HepG2 (cell line): Measurements from ENCODE around the gene CBLN3. TPM values are rescaled to one million over a fixed set of nuclear protein-coding genes. Genes with fewer than 3 reads are reported as not detected.
A peak's percentile ranks its signal among the peaks of the same experiment; 100 is the strongest.

ENCODE experiments used
- CAMTA2 ChIP-seq: sonication (generic); formaldehyde crosslinking; IDR thresholded peaks from 2 replicates; pipeline ENCODE4 v1.4.0; 2020; ENCODE audit warnings: mild to moderate bottlenecking, missing genetic modification reagents, borderline replicate concordance
- CERS6 ChIP-seq: sonication (generic); formaldehyde crosslinking; IDR thresholded peaks from 2 replicates; pipeline ENCODE4 v1.5.0; 2020; ENCODE audit warnings: missing genetic modification reagents
- ETV5 ChIP-seq: IDR thresholded peaks from 2 replicates; pipeline ENCODE4 v1.6.1; 2018; ENCODE audit warnings: missing biosample characterization, missing genetic modification reagents, inconsistent platforms, borderline replicate concordance
- FOXO1 ChIP-seq: sonication (generic); formaldehyde crosslinking; IDR thresholded peaks from 2 replicates; pipeline ENCODE4 v1.4.0; 2020; ENCODE audit warnings: missing genetic modification reagents
- GATA4 ChIP-seq: sonication (generic); IDR thresholded peaks from 2 replicates; pipeline ENCODE4 v1.6.1; 2016; ENCODE audit warnings: antibody characterized with exemption, low read depth, borderline replicate concordance
- JUND ChIP-seq: sonication (generic); formaldehyde crosslinking; IDR thresholded peaks from 2 replicates; pipeline ENCODE4 v1.8.0; 2022; ENCODE audit warnings: mild to moderate bottlenecking, missing genetic modification reagents
- KAT2B ChIP-seq: fragments of 150-350 bp; IDR thresholded peaks from 2 replicates; pipeline ENCODE4 v1.6.1; 2014; ENCODE audit warnings: low read depth, low read length, borderline replicate concordance
- KLF11 ChIP-seq: IDR thresholded peaks from 2 replicates; pipeline ENCODE4 v1.6.1; 2016; ENCODE audit warnings: missing compliant biosample characterization
- KMT2A ChIP-seq: sonication (generic); formaldehyde crosslinking; IDR thresholded peaks from 2 replicates; pipeline ENCODE4 v1.4.0; 2020; ENCODE audit warnings: missing genetic modification reagents
- MBNL3 ChIP-seq: fragments of 250-450 bp; sonication (Bioruptor Pico); conservative IDR thresholded peaks from 2 replicates; pipeline ENCODE4 v1.8.0; 2022; ENCODE audit warnings: mild to moderate bottlenecking, inconsistent platforms
- MXD4 ChIP-seq: IDR thresholded peaks from 2 replicates; pipeline ENCODE4 v1.6.1; 2016; ENCODE audit warnings: mild to moderate bottlenecking, missing biosample characterization, missing genetic modification reagents
- NAIF1 ChIP-seq: sonication (generic); formaldehyde crosslinking; IDR thresholded peaks from 2 replicates; pipeline ENCODE4 v1.5.0; 2020; ENCODE audit warnings: mild to moderate bottlenecking, missing genetic modification reagents, borderline replicate concordance
- NFE2L1 ChIP-seq: sonication (generic); formaldehyde crosslinking; IDR thresholded peaks from 2 replicates; pipeline ENCODE4 v1.4.0; 2020; ENCODE audit warnings: missing genetic modification reagents, mild to moderate bottlenecking, borderline replicate concordance
- NR0B2 ChIP-seq: sonication (generic); formaldehyde crosslinking; IDR thresholded peaks from 2 replicates; pipeline ENCODE4 v1.4.0; 2020; ENCODE audit warnings: mild to moderate bottlenecking, missing genetic modification reagents
- TOE1 ChIP-seq: sonication (generic); formaldehyde crosslinking; IDR thresholded peaks from 2 replicates; pipeline ENCODE4 v1.4.0; 2020; ENCODE audit warnings: mild to moderate bottlenecking, missing genetic modification reagents
- U2AF2 ChIP-seq: fragments of 200-400 bp; formaldehyde crosslinking; IDR thresholded peaks from 2 replicates; pipeline ENCODE4 v1.6.1; 2017; ENCODE audit warnings: low read depth, mild to moderate bottlenecking, low read length
- ZFP91 ChIP-seq: sonication (generic); formaldehyde crosslinking; IDR thresholded peaks from 2 replicates; pipeline ENCODE4 v1.9.0; 2022; ENCODE audit warnings: missing genetic modification reagents, mild to moderate bottlenecking, borderline replicate concordance
- ZNF260 ChIP-seq: sonication (generic); formaldehyde crosslinking; IDR thresholded peaks from 2 replicates; pipeline ENCODE4 v1.4.0; 2020; ENCODE audit warnings: missing genetic modification reagents, low read depth, mild to moderate bottlenecking, borderline replicate concordance
- ZNF335 ChIP-seq: sonication (generic); formaldehyde crosslinking; IDR thresholded peaks from 2 replicates; pipeline ENCODE4 v1.4.0; 2020; ENCODE audit warnings: missing genetic modification reagents
- ZNF746 ChIP-seq: sonication (generic); formaldehyde crosslinking; IDR thresholded peaks from 2 replicates; pipeline ENCODE4 v1.8.0; 2022; ENCODE audit warnings: mild to moderate bottlenecking, missing genetic modification reagents
- ZNF841 ChIP-seq: sonication (generic); formaldehyde crosslinking; IDR thresholded peaks from 2 replicates; pipeline ENCODE4 v1.8.1; 2023; ENCODE audit warnings: missing genetic modification reagents, borderline replicate concordance
- ZSCAN25 ChIP-seq: sonication (generic); formaldehyde crosslinking; IDR thresholded peaks from 2 replicates; pipeline ENCODE4 v1.8.0; 2022; ENCODE audit warnings: mild to moderate bottlenecking, missing genetic modification reagents
- polyA plus RNA-seq, 8 experiments: library from polyadenylated mRNA; depleted of rRNA in 3 of 8; stranded (reverse) in 7 of 8; unstranded in 1 of 8; fragments of >200 nt; fragmentation: Illumina TruSeq in 4 of 8; extraction: Trizol in 4 of 8; gene quantifications; 2 replicates each; pipeline versions ENCODE4 v1.2.1 to v1.2.3, GENCODE V29; 2011 to 2016; ENCODE audit warnings: low read depth in 4 of 8, missing spikeins in 1 of 8, mixed read lengths in 1 of 8; ENCODE audit not compliant: insufficient read depth in 1 of 8
- total RNA-seq, 5 experiments: library from RNA; depleted of rRNA; stranded (reverse); fragments of >200 nt; fragmentation: Illumina TruSeq; extraction: Trizol; gene quantifications; 2 replicates each; pipeline ENCODE4 v1.2.3, GENCODE V29; 2016; ENCODE audit warnings: low read depth in 1 of 5
- TF ChIP-seq, protein P1 (sequence below): IDR thresholded peaks from 2 replicates; pipeline ENCODE4 v1.6.1; 2016; ENCODE audit warnings: mild to moderate bottlenecking, missing biosample characterization, missing genetic modification reagents
- TF ChIP-seq, protein P2 (sequence below): sonication (generic); formaldehyde crosslinking; IDR thresholded peaks from 2 replicates; pipeline ENCODE4 v1.4.0; 2020; ENCODE audit warnings: missing genetic modification reagents, mild to moderate bottlenecking, borderline replicate concordance
- TF ChIP-seq, protein P3 (sequence below): sonication (generic); formaldehyde crosslinking; IDR thresholded peaks from 2 replicates; pipeline ENCODE4 v1.8.0; 2022; ENCODE audit warnings: missing genetic modification reagents, mild to moderate bottlenecking, borderline replicate concordance

The CBLN3 gene
- total and polyA plus RNA-seq, 2 of the 13 experiments (the other 11 are each of a cell fraction or from before 2014, with no cell fraction given) = 0.66 to 0.98 TPM

GRCh38 chr14:24431569-24432258 is 2.2 kb upstream of the CBLN3 start (continued):
- TF ChIP-seq FOXO1 (CRISPR knock-in tag) (peak; percentile 69), ZNF746 (CRISPR knock-in tag) (no peak), KMT2A (CRISPR knock-in tag) (no peak), MXD4 (CRISPR knock-in tag) (no peak), TOE1 (CRISPR knock-in tag) (0 out of 2 replicates have a peak, but pooled peaks have one; percentile 36), CERS6 (CRISPR knock-in tag) (no peak), ZFP91 (CRISPR knock-in tag) (no peak), MBNL3 (CRISPR knock-in tag) (no peak), ETV5 (CRISPR knock-in tag) (peak; percentile 61; the same call in 1 of the 2 replicates), CAMTA2 (CRISPR knock-in tag) (no peak), ZNF260 (no peak), ZNF841 (no peak), GATA4 (no peak), NAIF1 (CRISPR knock-in tag) (no peak), KAT2B (no peak), NFE2L1 (CRISPR knock-in tag) (peak; percentile 80; the same call in 1 of the 2 replicates), U2AF2 (no peak), NR0B2 (CRISPR knock-in tag) (no peak), ZNF335 (CRISPR knock-in tag) (no peak), JUND (CRISPR knock-in tag) (no peak), ZSCAN25 (CRISPR knock-in tag) (peak; percentile 67; the same call in 1 of the 2 replicates), KLF11 (CRISPR knock-in tag) (no peak)
- TF ChIP-seq, protein P1, sequence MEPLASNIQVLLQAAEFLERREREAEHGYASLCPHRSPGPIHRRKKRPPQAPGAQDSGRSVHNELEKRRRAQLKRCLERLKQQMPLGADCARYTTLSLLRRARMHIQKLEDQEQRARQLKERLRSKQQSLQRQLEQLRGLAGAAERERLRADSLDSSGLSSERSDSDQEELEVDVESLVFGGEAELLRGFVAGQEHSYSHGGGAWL (CRISPR knock-in tag) = no peak
- TF ChIP-seq, protein P2, sequence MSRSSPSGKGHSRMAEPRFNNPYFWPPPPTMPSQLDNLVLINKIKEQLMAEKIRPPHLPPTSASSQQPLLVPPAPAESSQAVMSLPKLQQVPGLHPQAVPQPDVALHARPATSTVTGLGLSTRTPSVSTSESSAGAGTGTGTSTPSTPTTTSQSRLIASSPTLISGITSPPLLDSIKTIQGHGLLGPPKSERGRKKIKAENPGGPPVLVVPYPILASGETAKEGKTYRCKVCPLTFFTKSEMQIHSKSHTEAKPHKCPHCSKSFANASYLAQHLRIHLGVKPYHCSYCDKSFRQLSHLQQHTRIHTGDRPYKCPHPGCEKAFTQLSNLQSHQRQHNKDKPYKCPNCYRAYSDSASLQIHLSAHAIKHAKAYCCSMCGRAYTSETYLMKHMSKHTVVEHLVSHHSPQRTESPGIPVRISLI (CRISPR knock-in tag) = peak; percentile 62; the same call in 1 of the 2 replicates
- TF ChIP-seq, protein P3, sequence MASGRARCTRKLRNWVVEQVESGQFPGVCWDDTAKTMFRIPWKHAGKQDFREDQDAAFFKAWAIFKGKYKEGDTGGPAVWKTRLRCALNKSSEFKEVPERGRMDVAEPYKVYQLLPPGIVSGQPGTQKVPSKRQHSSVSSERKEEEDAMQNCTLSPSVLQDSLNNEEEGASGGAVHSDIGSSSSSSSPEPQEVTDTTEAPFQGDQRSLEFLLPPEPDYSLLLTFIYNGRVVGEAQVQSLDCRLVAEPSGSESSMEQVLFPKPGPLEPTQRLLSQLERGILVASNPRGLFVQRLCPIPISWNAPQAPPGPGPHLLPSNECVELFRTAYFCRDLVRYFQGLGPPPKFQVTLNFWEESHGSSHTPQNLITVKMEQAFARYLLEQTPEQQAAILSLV = peak; percentile 28; the same call in 1 of the 2 replicates
